NCI-H2107 treated with DMSO at 0.1 percent for 48 hours (cell line): ENCODE results near the gene TNFRSF1B.

Experiments used
- DNase-seq: peaks from one replicate; lab custom pipeline; 2025; ENCODE audit not compliant: unreplicated experiment; lab: John Stamatoyannopoulos, UW

TNFRSF1B gene

GRCh38 chr1:12166834-12167492 lies at the start of gene TNFRSF1B:
TNFRSF1B (plus strand) TSS chr1:12166991; CDS start chr1:12167092, 101 bp downstream.
- DNase-seq = no peak

- no peak for DNase-seq
Measured at GRCh38 chr1:12121212-12122003, 45.4 kb upstream of the TNFRSF1B start.

- DNase-seq = no peak
Measured at GRCh38 chr1:12123172-12123571, 43.6 kb upstream of the TNFRSF1B start.

GRCh38 chr1:12124693-12125421 lies 41.9 kb upstream of the TNFRSF1B start:
- DNase-seq = peak; percentile 30

- DNase-seq = no peak
Measured at GRCh38 chr1:12125422-12126355, 41.1 kb upstream of the TNFRSF1B start.

- DNase-seq = no peak
Measured at GRCh38 chr1:12126781-12127180, 40.0 kb upstream of the TNFRSF1B start.

GRCh38 chr1:12127206-12127810 lies 39.5 kb upstream of the TNFRSF1B start:
- DNase-seq = no peak

GRCh38 chr1:12128120-12128519 lies 38.7 kb upstream of the TNFRSF1B start:
- no peak for DNase-seq

GRCh38 chr1:12129624-12130023 lies 37.2 kb upstream of the TNFRSF1B start:
- no peak for DNase-seq

GRCh38 chr1:12130466-12131130 lies 36.2 kb upstream of the TNFRSF1B start:
- DNase-seq = no peak

GRCh38 chr1:12132078-12132477 lies 34.7 kb upstream of the TNFRSF1B start:
- no peak for DNase-seq

GRCh38 chr1:12134716-12135115 lies 32.1 kb upstream of the TNFRSF1B start:
- no peak for DNase-seq

- DNase-seq = no peak
Measured at GRCh38 chr1:12135612-12136011, 31.2 kb upstream of the TNFRSF1B start.

- no peak for DNase-seq
Measured at GRCh38 chr1:12136916-12137610, 29.7 kb upstream of the TNFRSF1B start.

- no peak for DNase-seq
Measured at GRCh38 chr1:12138196-12139168, 28.3 kb upstream of the TNFRSF1B start.

- no peak for DNase-seq
Measured at GRCh38 chr1:12140016-12140415, 26.8 kb upstream of the TNFRSF1B start.

GRCh38 chr1:12140515-12141162 lies 26.2 kb upstream of the TNFRSF1B start:
- no peak for DNase-seq
